Nucleus accumbens (tissue), 56 donors: ENCODE results near the gene MCM3.

Source experiments
- DNase-seq, 56 donors: peaks; one replicate each; lab custom pipeline; 2025; lab: John Stamatoyannopoulos, UW

The MCM3 gene

DNA sequence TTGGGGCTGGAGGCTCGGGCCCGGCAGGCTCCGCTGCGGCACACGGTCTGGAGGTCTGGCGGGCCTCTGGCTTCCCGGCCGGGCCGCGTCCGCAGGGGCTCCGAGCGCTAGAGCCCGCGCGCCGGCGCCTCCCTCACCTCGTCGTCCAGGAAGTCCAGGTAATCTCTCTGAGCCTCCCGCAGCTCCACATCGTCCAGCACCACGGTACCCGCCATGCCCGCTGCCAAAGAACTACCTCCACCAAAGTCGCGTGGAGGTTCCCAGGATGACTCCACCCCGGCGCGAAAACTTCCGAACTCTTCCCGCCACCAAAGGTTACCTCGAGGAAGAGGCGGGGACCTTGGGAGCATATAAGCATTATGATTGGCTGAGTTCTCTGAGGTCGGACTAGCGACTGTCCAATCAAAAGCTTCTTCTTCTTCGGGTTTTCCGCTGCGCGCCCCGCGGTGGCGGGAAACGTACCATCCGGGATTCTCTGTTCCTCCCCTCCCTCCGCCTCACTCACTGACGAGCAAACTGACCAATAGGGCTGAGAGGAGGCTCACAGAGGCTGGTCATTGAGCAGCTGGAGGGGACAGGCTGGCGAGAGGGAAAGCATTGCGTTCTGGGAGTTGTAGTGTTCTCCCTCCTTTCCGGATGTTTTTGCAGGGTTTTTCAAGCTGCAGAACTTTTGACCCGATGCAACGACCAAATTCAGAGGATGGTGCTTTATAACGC is at the start of gene MCM3:
MCM3 (minus strand) TSS at position 283 of the 717 bp plus-strand sequence; CDS start at position 215, 68 bp downstream.
- DNase-seq = peak; percentile 69 to 99 (median 97)

DNA sequence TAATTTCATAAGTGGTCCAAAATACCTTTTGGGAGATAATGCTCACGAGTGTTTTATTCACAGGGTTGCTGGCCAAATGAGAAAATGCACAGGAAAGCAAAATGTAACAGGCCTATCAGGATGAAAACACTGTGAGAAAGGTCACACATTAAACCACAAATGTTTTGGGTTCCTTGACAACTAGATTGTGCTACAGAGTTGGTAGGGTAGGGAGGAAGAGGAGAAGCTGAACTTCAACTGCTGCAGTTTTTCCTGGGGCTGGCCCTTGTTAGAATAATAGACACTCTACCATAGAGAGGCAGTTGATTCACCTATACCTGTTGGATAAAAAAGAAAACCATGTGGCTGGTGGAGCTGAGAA is 49.3 kb upstream of the MCM3 start:
- DNase-seq = no peak

DNA sequence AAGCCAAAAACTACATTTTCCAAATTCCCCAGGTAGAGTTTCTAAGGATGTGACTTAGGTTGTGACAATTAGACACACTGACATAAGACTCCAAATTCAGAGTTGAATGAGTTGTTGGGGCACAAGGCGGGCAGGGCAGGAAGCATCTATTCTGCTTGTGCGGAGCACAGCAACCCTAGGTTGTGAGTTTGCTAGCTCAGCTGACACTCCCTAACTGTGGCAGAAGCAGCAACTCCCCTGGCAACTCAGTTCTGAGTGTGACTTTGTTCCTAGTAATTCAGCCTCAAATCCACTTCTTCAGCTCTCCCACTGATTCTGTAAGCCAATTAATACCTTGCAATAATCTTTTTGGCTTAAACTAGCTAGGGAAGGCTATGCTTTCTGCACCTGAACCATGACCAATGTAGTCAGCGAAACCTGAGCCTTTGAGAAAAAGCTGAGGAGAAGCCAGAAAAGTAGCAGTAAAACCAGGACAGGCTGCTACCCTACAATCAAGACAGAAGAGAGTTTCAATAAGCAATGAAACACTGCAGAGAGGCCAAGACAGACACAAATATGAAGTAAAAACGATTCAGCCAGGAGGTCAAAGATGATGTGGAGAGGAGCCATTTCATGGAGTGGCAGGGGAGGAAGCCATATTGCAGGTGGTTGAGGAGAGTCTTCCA is 47.4 kb upstream of the MCM3 start:
- no peak for DNase-seq

GRCh38 chr6:52330470-52330869 is 45.9 kb upstream of the MCM3 start:
- DNase-seq = no peak

GRCh38 chr6:52328729-52329128 is 44.2 kb upstream of the MCM3 start:
- DNase-seq = no peak

DNA sequence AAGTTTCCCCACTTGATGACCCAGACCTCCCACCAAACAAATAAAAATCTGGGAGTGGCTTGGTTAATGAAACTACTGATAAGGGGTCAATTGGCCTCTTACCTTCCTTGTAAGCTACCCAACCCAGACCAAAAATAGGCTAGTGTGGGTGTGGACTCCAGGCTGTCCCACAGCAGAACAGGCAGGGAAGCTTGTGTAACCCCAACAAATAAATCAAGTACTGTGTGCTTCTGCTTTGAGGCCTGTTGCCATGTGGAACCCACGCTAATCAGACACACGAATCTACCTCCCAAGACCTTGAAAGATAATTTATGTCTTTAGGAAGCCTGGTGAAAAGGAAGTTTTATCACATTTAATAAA is 43.7 kb upstream of the MCM3 start:
- DNase-seq = no peak

DNA sequence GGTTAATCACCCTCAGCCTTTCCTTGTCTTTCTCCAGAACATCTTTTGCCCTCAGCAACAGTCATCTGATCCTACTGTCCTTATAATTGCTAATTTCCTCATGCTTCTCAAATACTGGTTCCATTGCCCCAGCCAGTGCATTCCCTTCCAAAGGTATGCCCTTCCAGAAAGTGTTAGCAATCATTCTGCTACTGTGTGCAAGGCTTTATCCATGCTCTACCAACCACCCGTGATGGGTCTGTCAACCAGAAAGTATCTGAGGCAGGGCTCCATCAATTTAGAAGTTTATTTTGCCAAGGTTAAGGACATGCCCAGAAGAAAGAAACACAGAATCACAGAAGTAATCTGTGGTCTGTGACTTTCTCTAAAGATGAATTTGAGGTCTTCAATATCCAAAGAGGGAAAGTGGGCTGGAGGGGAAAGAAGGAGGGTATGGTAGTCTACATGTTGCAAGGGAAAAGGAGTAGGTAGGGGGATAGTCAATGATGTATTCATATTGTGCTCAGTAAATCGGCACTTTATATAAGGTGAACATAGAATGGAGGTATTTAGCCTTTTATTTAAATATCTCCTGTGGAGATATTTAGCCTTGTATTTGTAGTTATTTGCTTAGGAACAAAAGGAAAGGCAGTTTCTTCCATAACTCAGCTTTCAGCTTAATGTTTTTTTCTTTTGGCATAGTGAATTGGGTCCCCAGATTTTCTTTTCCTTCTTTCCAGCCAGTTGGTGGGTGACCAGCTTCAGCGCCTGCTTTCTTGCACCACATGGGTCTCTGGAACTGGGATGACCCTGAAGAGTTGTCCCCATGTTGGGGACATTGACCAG is 42.2 kb upstream of the MCM3 start:
- no peak for DNase-seq

- no peak for DNase-seq
These were observed 41.3 kb upstream of the MCM3 start for GRCh38 chr6:52325695-52326471.

DNA sequence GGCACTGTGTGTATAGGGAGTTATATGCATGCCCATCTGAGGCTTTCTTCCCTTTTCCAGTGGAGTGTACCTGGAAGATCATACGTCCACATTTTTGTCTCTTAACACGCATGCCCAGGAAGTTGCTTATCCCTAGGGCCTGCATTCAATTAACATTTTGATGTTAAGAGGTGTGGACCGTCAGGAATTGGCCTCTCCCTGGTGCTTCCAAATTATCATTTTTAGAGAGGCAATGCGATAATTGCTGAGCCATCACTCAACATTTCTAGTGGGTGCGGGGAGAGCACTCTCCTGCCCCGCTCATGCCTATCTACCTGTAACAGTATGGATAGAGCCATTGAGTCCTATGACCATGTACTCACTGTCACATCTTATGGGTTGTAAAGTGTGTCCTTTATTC is 39.6 kb upstream of the MCM3 start:
- no peak for DNase-seq

DNA sequence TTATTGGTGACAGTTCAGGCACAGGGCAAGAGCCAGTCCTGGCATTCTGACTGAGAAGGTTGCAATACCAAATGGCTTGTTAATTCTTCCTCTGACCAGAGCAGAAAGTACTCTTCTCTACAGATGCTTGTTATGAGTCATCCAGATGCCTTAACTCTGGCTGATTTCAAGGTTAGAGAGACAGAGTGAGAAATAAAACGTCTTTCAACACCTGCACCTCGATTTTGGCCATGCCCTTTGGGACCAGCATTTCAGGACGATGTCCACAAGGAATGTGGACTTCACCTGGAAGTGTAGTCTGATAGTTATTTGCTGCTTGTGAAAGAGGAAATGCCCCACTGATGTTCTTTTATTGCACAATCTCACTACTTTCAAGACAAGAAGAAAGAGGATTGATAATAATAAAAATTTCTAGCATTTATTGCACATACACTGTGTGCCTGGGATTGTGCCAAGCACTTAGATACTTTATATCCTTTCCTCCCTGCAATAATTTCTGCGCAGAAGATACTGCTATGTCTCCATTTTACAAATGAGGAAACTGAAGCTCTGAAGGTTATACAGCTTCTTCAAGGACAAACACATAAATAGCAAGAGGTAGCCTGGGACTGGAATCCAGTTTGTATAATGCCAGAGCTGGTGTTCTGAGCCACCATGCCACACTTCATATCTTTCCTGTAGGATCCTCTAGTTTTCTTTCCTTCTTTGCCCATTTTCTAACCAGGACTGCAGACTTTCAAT is 33.5 kb upstream of the MCM3 start:
- DNase-seq = no peak

DNA sequence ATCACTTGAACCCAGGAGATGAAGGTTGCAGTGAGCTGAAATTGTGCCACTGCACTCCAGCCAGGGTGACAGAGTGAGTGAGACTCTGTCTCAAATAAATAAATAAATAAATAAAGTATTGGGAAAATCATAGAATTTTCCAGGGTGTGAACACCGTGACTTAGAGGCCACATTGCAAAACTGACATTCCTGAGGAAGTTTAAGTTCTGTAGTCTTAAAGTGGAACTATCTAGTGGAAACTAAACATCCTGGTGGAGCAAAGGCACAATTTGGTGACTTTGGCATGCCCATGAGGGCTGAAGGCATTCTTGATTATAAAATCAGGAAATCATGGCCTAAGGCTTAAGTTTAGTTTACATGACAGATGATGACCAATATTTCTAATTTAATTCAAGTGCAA is 32.7 kb upstream of the MCM3 start:
- DNase-seq = no peak

GRCh38 chr6:52314752-52315151 is 30.2 kb upstream of the MCM3 start:
- DNase-seq = no peak

- DNase-seq = peak in 1 of 56 donors; percentile 13
These were observed 27.9 kb upstream of the MCM3 start for GRCh38 chr6:52312461-52312860.

- DNase-seq = peak in 43 of 56 donors; percentile 0 to 73 (median 20)
These were observed 26.4 kb upstream of the MCM3 start for GRCh38 chr6:52310932-52311331.

DNA sequence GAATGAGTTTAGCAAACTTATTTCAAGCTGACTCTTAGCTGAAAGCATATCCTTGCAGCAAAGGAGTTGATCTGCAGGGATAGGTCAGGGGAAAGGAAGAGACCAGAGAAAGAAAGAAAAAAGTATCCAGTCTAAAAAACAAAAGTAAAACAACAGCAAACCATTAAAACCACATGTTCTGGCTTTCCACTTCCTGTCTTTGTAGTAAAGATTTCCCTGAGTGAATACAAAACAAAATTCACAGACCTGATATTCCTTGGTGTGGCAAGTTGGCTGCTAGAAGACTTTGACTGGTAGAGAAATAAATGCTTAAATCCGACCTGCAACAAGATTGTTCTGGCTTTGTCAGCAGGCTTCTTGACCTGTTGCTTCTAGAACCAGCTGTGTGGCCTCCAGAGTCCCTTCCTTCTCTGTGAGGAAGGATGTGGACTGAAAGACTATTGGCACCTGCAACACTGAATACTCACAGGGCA is 23.4 kb upstream of the MCM3 start:
- DNase-seq = no peak

- no peak for DNase-seq
These were observed 22.7 kb upstream of the MCM3 start for GRCh38 chr6:52306972-52307870.

- DNase-seq = no peak
These were observed 21.6 kb upstream of the MCM3 start for GRCh38 chr6:52305948-52306767.

GRCh38 chr6:52305411-52305810 is 20.9 kb upstream of the MCM3 start:
- DNase-seq = no peak
